ENCODE data around the gene MRAS.
"Not testable (repeated sequence)": the region's sequence is repeated elsewhere in the genome, so short reads cannot be mapped to it uniquely, and the experiment has no call there.

The MRAS gene

DNA sequence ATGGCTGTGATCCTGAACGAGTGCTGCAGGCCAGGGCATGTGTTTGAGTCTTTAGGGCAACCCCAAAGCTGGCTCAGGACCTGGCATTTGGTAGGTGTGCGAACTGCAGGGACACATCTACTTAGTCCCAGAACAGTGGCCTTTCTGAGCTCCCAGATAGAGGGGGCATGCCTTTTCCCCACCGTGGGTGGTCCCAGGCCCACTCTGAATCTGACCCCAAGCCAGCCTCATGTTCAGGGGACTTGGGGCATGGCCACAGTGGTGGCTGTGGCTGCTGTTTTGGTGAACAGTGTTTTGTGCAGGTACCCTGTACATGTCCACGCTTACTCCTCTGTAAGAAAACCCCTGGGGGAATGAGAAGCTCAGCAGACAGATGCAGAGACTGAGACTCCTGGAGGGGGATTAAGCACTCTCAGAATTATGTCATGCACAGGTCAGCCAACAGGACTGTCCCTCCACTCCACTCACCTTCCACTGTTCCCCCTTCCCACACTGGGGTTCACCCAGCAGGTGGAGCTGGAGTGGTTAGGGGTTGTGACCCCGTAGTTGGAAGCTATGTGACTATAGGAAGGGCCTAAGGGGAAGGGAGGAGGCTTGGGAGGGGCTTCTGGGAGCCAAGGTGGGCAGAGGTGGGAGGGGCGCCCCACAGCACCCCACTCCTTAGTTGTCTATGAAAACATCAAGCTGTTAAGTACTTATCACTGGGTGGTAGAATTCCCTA is 102.5 kb downstream of the MRAS start:
- DNase-seq = no peak

DNA sequence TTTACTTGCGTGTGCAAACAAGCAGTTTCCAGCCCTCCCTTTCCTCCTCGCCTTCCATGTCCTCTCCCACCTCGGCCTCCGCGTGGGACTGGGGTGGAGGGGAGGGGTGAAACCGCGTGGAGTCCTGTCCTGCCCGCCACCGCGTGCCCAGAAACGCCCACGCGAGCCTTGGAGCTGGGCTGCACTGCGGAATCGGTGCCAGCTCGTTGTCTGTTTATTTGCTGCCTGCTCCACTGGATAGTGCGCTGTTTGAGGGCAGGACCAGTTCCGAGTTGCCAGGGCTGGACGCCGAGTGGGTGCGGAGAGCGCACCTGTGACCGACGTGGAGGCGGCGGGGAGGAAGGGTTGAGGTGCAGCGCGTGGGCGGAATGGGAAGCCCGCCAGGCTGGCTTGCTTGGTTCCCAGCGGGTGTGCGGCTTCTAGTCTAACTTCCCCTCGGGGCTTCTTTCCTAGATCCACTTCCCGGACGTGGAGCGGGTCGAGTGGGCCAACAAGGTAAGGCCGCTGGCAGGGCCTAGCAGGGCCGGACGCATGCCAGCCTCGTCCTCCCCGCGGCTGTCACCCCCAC is 103.3 kb downstream of the MRAS start:
- DNase-seq = no peak

DNA sequence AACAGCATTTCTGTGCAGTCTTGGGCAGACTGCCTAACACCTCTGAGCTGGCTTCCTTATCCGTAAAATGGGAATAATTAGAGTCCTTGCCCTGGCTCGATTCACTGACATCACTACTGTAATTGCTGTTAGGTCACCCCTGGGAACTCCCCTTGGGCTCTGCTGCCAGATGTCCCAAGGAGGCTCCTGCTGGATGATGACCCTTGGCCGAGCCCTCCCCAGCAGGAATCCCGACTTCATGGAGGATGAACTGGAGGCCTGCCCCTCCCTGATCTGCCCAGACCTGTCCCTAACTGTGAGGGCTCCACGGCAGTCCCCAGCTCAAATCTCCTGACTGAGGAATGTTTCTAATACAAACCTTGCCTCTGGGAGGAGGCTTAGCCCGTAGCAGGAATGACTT is 104.1 kb downstream of the MRAS start:
- no peak for DNase-seq

DNA sequence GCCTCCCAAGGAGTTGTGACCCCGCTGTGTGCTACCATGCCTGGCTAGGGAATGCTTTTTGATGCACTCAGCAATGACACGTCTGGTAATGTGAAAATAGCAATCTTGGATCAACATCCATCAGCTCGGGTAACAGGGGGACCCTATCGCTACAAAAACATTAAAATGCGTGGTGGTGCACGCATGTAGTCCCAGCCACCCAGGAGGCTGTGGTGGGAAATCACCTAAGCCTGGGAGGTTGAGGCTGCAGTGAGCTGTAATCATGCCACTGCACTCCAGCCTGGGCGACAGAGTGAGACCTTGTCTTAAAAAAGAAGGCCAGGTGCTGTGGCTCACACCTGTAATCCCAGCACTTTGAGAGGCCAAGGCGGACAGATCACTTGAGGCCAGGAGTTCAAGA is 105.6 kb downstream of the MRAS start:
- not testable (repeated sequence) for DNase-seq
